ENCODE data around the gene BSN. TPM values are rescaled to one million over a fixed set of nuclear protein-coding genes. Genes with fewer than 3 reads are reported as not detected.
"Not testable (repeated sequence)": the region's sequence is repeated elsewhere in the genome, so short reads cannot be mapped to it uniquely, and the experiment has no call there.

Gene BSN
- total RNA-seq, 4 donors from 2014 or later = under 0.01 to 0.32 (median 0.27) TPM; not detected in 1

DNA sequence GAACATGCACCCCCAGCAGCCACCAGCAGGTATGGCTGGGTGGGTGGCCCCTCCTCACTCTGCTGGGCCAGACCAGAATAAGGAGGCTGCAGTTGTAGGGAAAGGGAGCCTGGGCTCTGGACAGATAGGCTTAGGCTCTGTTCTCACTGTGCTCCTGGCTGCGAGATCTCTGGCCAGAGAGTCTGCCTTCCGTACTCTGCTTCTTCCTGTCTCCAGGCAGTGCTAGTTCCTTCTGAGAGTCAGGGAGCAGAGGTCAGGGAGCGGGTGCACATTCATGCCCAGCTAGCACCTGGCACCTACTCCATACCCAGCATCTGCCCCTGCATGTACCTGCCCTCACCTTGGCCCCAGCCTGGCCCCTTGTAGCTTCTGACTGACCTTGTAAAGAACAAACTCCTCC lies 137.2 kb downstream of the BSN start:
- WGBS, 2 donors (ENCODE audit: low coverage in 1 of 2) = 69% methylated on average over 3 of the region's 3 CpGs; no CpG with 5 or more reads in 1 of the 2 donors
- in situ Hi-C loops (cut with MboI; ENCODE audit: low pct_ligation_motif_present in 1 of 4, low pct_unique_long_range_greater_than_20kb in 1 of 4, low sequenced_read_pairs in 3 of 4); H3K27ac ChIP-seq; H3K4me3 ChIP-seq; H3K27me3 ChIP-seq; intact Hi-C loops (cut with DNase I; ENCODE audit: low total_unique reads); H3K36me3 ChIP-seq; H3K9me3 ChIP-seq: not testable (repeated sequence)
- H3K4me1 ChIP-seq = peaks cover 11 to 37% (median 23%) of the 10 kb centered on the region in 4 donors
- DNase-seq = peak; percentile 72

- 67% methylated on average over 6 of the region's 6 CpGs; no CpG with 5 or more reads in 1 of the 2 donors for WGBS, 2 donors (ENCODE audit: low coverage in 1 of 2)
- H3K4me3 ChIP-seq; H3K9me3 ChIP-seq; intact Hi-C loops (cut with DNase I; ENCODE audit: low total_unique reads); H3K36me3 ChIP-seq; DNase-seq; in situ Hi-C loops (cut with MboI; ENCODE audit: low pct_ligation_motif_present in 1 of 4, low pct_unique_long_range_greater_than_20kb in 1 of 4, low sequenced_read_pairs in 3 of 4); H3K27ac ChIP-seq; H3K27me3 ChIP-seq: not testable (repeated sequence)
- peaks cover 8 to 22% (median 16%) of the 10 kb centered on the region in 4 donors for H3K4me1 ChIP-seq
These were observed 140.3 kb downstream of the BSN start for GRCh38 chr3:49694409-49695070.

DNA sequence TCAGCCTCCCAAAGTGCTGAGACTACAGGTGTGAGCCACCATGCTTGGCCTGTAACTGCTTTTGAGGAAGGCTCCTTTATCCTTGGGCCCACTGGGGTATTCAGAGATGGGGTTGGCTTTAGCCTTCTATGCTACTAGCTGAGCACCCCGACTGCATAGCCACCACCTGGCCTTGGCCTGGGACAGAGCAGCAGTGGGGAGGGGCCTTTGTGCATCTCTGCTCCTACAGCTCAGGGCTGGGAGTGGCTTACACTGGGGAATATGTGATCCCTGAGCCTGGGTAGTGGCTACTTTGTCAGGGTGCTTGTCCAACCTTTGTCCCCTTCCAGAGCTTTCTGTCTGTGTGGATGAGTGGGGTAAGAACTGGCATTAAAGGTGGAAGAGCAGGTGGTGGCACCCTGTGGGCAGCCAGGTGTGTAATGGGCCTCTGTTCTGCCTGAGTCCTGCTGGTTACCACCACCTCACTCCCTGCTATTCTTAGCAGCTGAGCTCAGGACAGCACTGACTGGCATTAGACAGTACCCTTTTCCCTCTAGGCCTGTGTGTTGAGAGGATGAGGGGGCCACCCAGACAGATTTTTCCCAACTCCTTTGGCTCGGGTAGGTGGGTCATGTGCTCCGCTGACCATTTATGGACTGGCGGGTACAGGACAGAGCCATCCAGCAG lies 141.2 kb downstream of the BSN start:
- H3K4me3 ChIP-seq; intact Hi-C loops (cut with DNase I; ENCODE audit: low total_unique reads); DNase-seq; H3K9me3 ChIP-seq; H3K27me3 ChIP-seq; H3K36me3 ChIP-seq; H3K27ac ChIP-seq; in situ Hi-C loops (cut with MboI; ENCODE audit: low pct_ligation_motif_present in 1 of 4, low pct_unique_long_range_greater_than_20kb in 1 of 4, low sequenced_read_pairs in 3 of 4): not testable (repeated sequence)
- H3K4me1 ChIP-seq = peaks cover 8 to 15% (median 8%) of the 10 kb centered on the region in 4 donors
- WGBS, 2 donors (ENCODE audit: low coverage in 1 of 2) = 69% methylated on average over 4 of the region's 4 CpGs; no CpG with 5 or more reads in 1 of the 2 donors

DNA sequence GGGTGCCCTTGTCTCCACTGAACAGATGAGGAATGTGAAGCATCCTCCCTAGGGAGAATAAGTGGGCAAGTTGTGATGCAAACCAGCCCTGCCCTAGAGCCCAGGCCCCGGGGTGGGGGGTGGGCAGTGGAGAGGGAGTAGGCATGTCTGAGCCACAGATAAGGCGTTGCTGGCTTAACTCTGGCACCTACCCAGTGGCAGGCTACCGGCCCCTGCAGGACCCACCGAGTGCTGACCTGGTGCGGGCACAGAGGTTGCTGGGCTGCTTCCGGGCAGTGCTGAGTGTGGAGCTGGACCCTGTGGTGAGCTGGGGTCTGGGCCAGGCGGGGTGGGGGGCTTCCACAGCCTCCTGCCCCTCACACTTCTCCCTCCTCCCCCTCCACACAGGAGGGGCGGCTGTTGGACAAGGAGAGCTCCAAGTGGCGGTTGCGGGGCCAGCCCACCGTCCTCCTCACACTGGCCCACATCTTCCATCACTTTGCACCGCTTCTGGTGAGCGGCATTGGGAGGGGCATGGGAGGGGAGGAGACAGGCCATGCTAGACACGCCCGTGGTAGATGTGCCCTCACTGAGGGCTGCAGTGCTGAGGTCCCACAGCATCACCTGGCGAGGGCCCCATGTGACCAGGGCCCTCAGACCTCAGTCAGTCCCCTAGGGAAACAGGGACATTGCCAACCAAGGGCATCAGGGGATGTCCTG lies 145.2 kb downstream of the BSN start:
- 86% methylated on average over 13 of the region's 16 CpGs; no CpG with 5 or more reads in 1 of the 2 donors for WGBS, 2 donors (ENCODE audit: low coverage in 1 of 2)
- H3K4me3 ChIP-seq = no peak overlapping the region
- no peak for DNase-seq
- H3K4me1 ChIP-seq = no peaks in the 10 kb centered on the region
- peaks cover 0 to 10% (median 0%) of the 10 kb centered on the region in 4 donors for H3K36me3 ChIP-seq
- H3K27me3 ChIP-seq = no peaks in the 10 kb centered on the region
- intact Hi-C loops (cut with DNase I; ENCODE audit: low total_unique reads) = no loop called here
- in situ Hi-C loops (cut with MboI; ENCODE audit: low pct_ligation_motif_present in 1 of 4, low pct_unique_long_range_greater_than_20kb in 1 of 4, low sequenced_read_pairs in 3 of 4) = no loop called here
- TF ChIP-seq CTCF (IDR thresholded peaks at IDR 0.05) = no peak
- TF ChIP-seq POLR2A (IDR thresholded peaks at IDR 0.05) = no peak
- no peak for TF ChIP-seq POLR2AphosphoS5 (IDR thresholded peaks at IDR 0.05)
- no peak for TF ChIP-seq EP300 (IDR thresholded peaks at IDR 0.05; ENCODE audit: low read depth)
- H3K9me3 ChIP-seq = no peaks in the 10 kb centered on the region
- H3K27ac ChIP-seq = no peak overlapping the region

GRCh38 chr3:49700014-49700413 lies 145.7 kb downstream of the BSN start:
- Histone ChIP-seq H3K9me3 (no peaks in the 10 kb centered on the region), H3K27ac (no peak overlapping the region), H3K4me3 (no peak overlapping the region), H3K36me3 (peaks cover 0 to 10% (median 0%) of the 10 kb centered on the region in 4 donors), H3K4me1 (no peaks in the 10 kb centered on the region), H3K27me3 (no peaks in the 10 kb centered on the region)
- 81% methylated on average over 8 of the region's 8 CpGs; no CpG with 5 or more reads in 1 of the 2 donors for WGBS, 2 donors (ENCODE audit: low coverage in 1 of 2)
- intact Hi-C loops (cut with DNase I; ENCODE audit: low total_unique reads) = loop anchor here (10.0 kb wide), 2 partner anchors 145 to 205 kb away; partner anchors contain the start of gene MST1R
- no peak for DNase-seq
- in situ Hi-C loops (cut with MboI; ENCODE audit: low pct_ligation_motif_present in 1 of 4, low pct_unique_long_range_greater_than_20kb in 1 of 4, low sequenced_read_pairs in 3 of 4) = loop anchor here in 1 of 4 donors (10.0 kb wide), 1 partner anchor 145 kb away; no protein-coding TSS in a partner anchor
- no peak for TF ChIP-seq POLR2AphosphoS5 (IDR thresholded peaks at IDR 0.05)
- no peak for TF ChIP-seq CTCF (IDR thresholded peaks at IDR 0.05)
- no peak for TF ChIP-seq EP300 (IDR thresholded peaks at IDR 0.05; ENCODE audit: low read depth)
- TF ChIP-seq POLR2A (IDR thresholded peaks at IDR 0.05) = no peak
